ENCODE measurements around the gene HBE1. TPM values are rescaled to one million over a fixed set of nuclear protein-coding genes. Genes with fewer than 3 reads are reported as not detected.

Gene HBE1
- total and polyA plus RNA-seq, 2 of the 8 experiments (the other 6 are each of a cell fraction or from before 2014, with no cell fraction given): 0.39 TPM; not detected in 1

GRCh38 chr11:5225480-5225871 lies 44.3 kb downstream of the HBE1 start:
- Histone ChIP-seq H2AK5ac (ENCODE audit: low read depth, low read length) (no peak overlapping the region), H2BK120ac (replicated peaks; ENCODE audit: low read depth, low read length) (no peak overlapping the region), H4K5ac (ENCODE audit: insufficient read length, low read depth, low read length) (no peak overlapping the region), H3K36me3 (ENCODE audit: control insufficient read depth in 2 of 4, insufficient read depth in 4 of 4, low read length in 3 of 4) (no peaks in the 10 kb centered on the region), H2AFZ (ENCODE audit: low read length) (no peak overlapping the region), H2BK12ac (ENCODE audit: low read depth, low read length) (no peak overlapping the region), H3K18ac (ENCODE audit: extremely low read depth, low read length) (no peak overlapping the region), H3K9me3 (ENCODE audit: insufficient read depth in 2 of 2, low read depth in 1 of 2, low read length in 1 of 2) (peaks cover 4 to 6% of the 10 kb centered on the region in 2 experiments; a peak in 2 of 4 replicates), H3K9ac (replicated peaks in 1 of 4; ENCODE audit: extremely low read depth in 1 of 4, low read depth in 3 of 4, low read length in 3 of 4) (no peak overlapping the region), H2BK15ac (ENCODE audit: low read length) (no peak overlapping the region), H3K4me1 (replicated peaks in 1 of 4; ENCODE audit: control insufficient read depth in 3 of 4, insufficient read depth in 4 of 4, low read length in 3 of 4) (no peaks in the 10 kb centered on the region), H3K14ac (ENCODE audit: insufficient read length) (no peak overlapping the region), H3K23ac (ENCODE audit: insufficient read length) (no peak overlapping the region), H3K27ac (ENCODE audit: low read depth, low read length) (no peak overlapping the region), H4K8ac (ENCODE audit: extremely low read depth, insufficient read depth, low read length) (no peak overlapping the region), H3K4ac (replicated peaks; ENCODE audit: insufficient read length, low read depth, low read length) (no peak overlapping the region), H4K91ac (replicated peaks; ENCODE audit: insufficient read length, low read length) (no peak overlapping the region), H3K27me3 (replicated peaks in 1 of 4; ENCODE audit: control insufficient read depth in 3 of 4, extremely low read depth in 1 of 4, insufficient read depth in 3 of 4, low read length in 3 of 4) (no peaks in the 10 kb centered on the region), H3K4me2 (ENCODE audit: insufficient read depth in 1 of 2, low read depth in 2 of 2, low read length in 2 of 2) (no peak overlapping the region), H4K20me1 (replicated peaks in 1 of 2; ENCODE audit: control insufficient read depth in 1 of 2, insufficient read depth in 2 of 2, low read length in 2 of 2) (no peaks in the 10 kb centered on the region), H2BK20ac (ENCODE audit: low read length) (no peak overlapping the region), H2BK5ac (ENCODE audit: low read depth, low read length) (no peak overlapping the region), H3K79me1 (ENCODE audit: low read depth, low read length) (no peaks in the 10 kb centered on the region), H3K79me2 (ENCODE audit: control insufficient read depth in 1 of 2, insufficient read depth in 2 of 2, low read length in 2 of 2) (no peaks in the 10 kb centered on the region), H3K56ac (replicated peaks; ENCODE audit: insufficient read length, low read depth, low read length) (no peak overlapping the region), H3K4me3 (ENCODE audit: extremely low read depth in 1 of 4, insufficient read depth in 2 of 4, low read depth in 3 of 4, low read length in 4 of 4) (no peak overlapping the region), H3K23me2 (ENCODE audit: low read depth, low read length) (no peaks in the 10 kb centered on the region; the same call in 1 of the 2 replicates)
- CTCF ChIA-PET (ENCODE audit: partially characterized antibody): interaction anchor here (1.3 kb wide), 1 partner anchor 12 kb away, joined by 6 read pairs; no protein-coding TSS in a partner anchor
- DNase-seq (ENCODE audit: low read depth in 1 of 2, low spot score in 2 of 2) (no peak), FAIRE-seq (no peak)
- 86% methylated on average over 2 of the region's 2 CpGs; no CpG with 5 or more reads in 1 of the 2 experiments for WGBS, 2 experiments (ENCODE audit: extremely low coverage in 1 of 2, insufficient coverage in 1 of 2, insufficient read length in 1 of 2, insufficient replicate concordance in 2 of 2, low coverage in 1 of 2, low lambda C conversion rate in 2 of 2, missing lambda C conversion rate in 1 of 2)
- no peak for TF ChIP-seq BACH1 (IDR thresholded peaks at IDR 0.05; ENCODE audit: low read length)
- TF ChIP-seq MAFK (IDR thresholded peaks at IDR 0.05; ENCODE audit: low read depth, low read length): no peak
- TF ChIP-seq POU5F1 (IDR thresholded peaks at IDR 0.05; ENCODE audit: low read depth, low read length): no peak
- no peak for TF ChIP-seq EZH2 (IDR thresholded peaks at IDR 0.05; ENCODE audit: low read depth, low read length, severe bottlenecking)
- no peak for TF ChIP-seq GTF2F1 (IDR thresholded peaks at IDR 0.05; ENCODE audit: borderline replicate concordance, low read depth, low read length)
- no peak for TF ChIP-seq TEAD4 (IDR thresholded peaks at IDR 0.05; ENCODE audit: low read depth, low read length)
- TF ChIP-seq SP4 (IDR thresholded peaks at IDR 0.05; ENCODE audit: low read length): no peak
- TF ChIP-seq KDM4A (IDR thresholded peaks at IDR 0.05; ENCODE audit: low read depth, low read length, severe bottlenecking): no peak
- no peak for TF ChIP-seq RBBP5 (IDR thresholded peaks at IDR 0.05; ENCODE audit: borderline replicate concordance, low read depth, low read length)
- POLR2A ChIA-PET (ENCODE audit: partially characterized antibody): no interaction called here

Data from H1 (cell line).